H9 (cell line): ENCODE measurements around the gene SPATS1. TPM values are rescaled to one million over a fixed set of nuclear protein-coding genes. Genes with fewer than 3 reads are reported as not detected.

Experiments used
- DNase-seq: peaks from one replicate; pipeline ENCODE4 v3.0.0-alpha.2; 2017
- H2AFZ ChIP-seq: one replicate; pipeline ENCODE4 v1.6.1; 2013; ENCODE audit warnings: mild to moderate bottlenecking, low read length, control low read depth, moderate library complexity
- H2AK5ac ChIP-seq: 2 replicates; pipeline ENCODE4 v1.6.1; 2013; ENCODE audit warnings: low read length, control low read depth, mixed read lengths; ENCODE audit not compliant: insufficient read length
- H2BK120ac ChIP-seq: one replicate; pipeline ENCODE4 v1.6.1; 2013; ENCODE audit warnings: low read depth, mild to moderate bottlenecking, low read length, control low read depth, inconsistent platforms; ENCODE audit not compliant: poor library complexity, severe bottlenecking
- H2BK12ac ChIP-seq: 2 replicates; pipeline ENCODE4 v1.6.1; 2013; ENCODE audit warnings: low read length, control low read depth, mixed read lengths, low read depth; ENCODE audit not compliant: insufficient read length
- H2BK15ac ChIP-seq: 2 replicates; pipeline ENCODE4 v1.6.1; 2013; ENCODE audit warnings: low read depth, low read length, control low read depth
- H2BK20ac ChIP-seq: one replicate; pipeline ENCODE4 v1.6.1; 2013; ENCODE audit warnings: low read depth, mild to moderate bottlenecking, low read length, control low read depth, inconsistent platforms; ENCODE audit not compliant: poor library complexity, severe bottlenecking
- H2BK5ac ChIP-seq: 2 replicates; pipeline ENCODE4 v1.6.1; 2013; ENCODE audit warnings: low read length, control low read depth, mixed read lengths; ENCODE audit not compliant: insufficient read length
- H3K14ac ChIP-seq: 2 replicates; pipeline ENCODE4 v1.6.1; 2013; ENCODE audit warnings: low read length, control low read depth; ENCODE audit not compliant: insufficient read depth
- H3K18ac ChIP-seq: 2 replicates; pipeline ENCODE4 v1.6.1; 2013; ENCODE audit warnings: low read depth, mild to moderate bottlenecking, mixed read lengths, low read length, control low read depth; ENCODE audit not compliant: insufficient read length
- H3K23ac ChIP-seq: 2 replicates; pipeline ENCODE4 v1.6.1; 2013; ENCODE audit warnings: low read length, control low read depth, mixed read lengths, low read depth; ENCODE audit not compliant: insufficient read length
- H3K23me2 ChIP-seq: 2 replicates; pipeline ENCODE4 v1.6.1; 2013; ENCODE audit warnings: low read depth, mild to moderate bottlenecking, mixed read lengths, low read length, control low read depth; ENCODE audit not compliant: insufficient read length, poor library complexity, severe bottlenecking
- H3K27ac ChIP-seq: 2 replicates; pipeline ENCODE4 v1.5.1; 2013; ENCODE audit warnings: low read length, control low read depth, mixed read lengths, low read depth; ENCODE audit not compliant: insufficient read length
- H3K27me3 ChIP-seq: 2 replicates; pipeline ENCODE4 v1.6.1; 2013; ENCODE audit warnings: low read length, control low read depth, inconsistent platforms; ENCODE audit not compliant: insufficient read depth
- H3K4ac ChIP-seq: 2 replicates; pipeline ENCODE4 v1.6.1; 2013; ENCODE audit warnings: low read depth, mild to moderate bottlenecking, control low read depth, inconsistent platforms, low read length, moderate library complexity
- H3K4me1 ChIP-seq: 2 replicates; pipeline ENCODE4 v1.6.1; 2013; ENCODE audit warnings: low read length, control low read depth, inconsistent platforms; ENCODE audit not compliant: insufficient read depth
- H3K4me2 ChIP-seq: 2 replicates; pipeline ENCODE4 v1.6.1; 2013; ENCODE audit warnings: low read length, control low read depth, mixed read lengths; ENCODE audit not compliant: insufficient read length, insufficient read depth
- H3K56ac ChIP-seq: 2 replicates; pipeline ENCODE4 v1.6.1; 2013; ENCODE audit warnings: low read depth, mild to moderate bottlenecking, mixed read lengths, low read length, control low read depth; ENCODE audit not compliant: insufficient read length
- H3K79me1 ChIP-seq: 2 replicates; pipeline ENCODE4 v1.6.1; 2013; ENCODE audit warnings: low read depth, mild to moderate bottlenecking, moderate library complexity, low read length, control low read depth, inconsistent platforms; ENCODE audit not compliant: insufficient read depth, poor library complexity, severe bottlenecking
- H3K79me2 ChIP-seq: 2 replicates; pipeline ENCODE4 v1.6.1; 2013; ENCODE audit warnings: low read length, control low read depth, inconsistent platforms; ENCODE audit not compliant: insufficient read depth
- H3K9ac ChIP-seq: 2 replicates; pipeline ENCODE4 v1.6.1; 2013; ENCODE audit warnings: low read length, control low read depth, mixed read lengths; ENCODE audit not compliant: insufficient read length; ENCODE audit errors: extremely low read depth
- H3K9me3 ChIP-seq: one replicate; pipeline ENCODE4 v1.6.1; 2013; ENCODE audit warnings: low read depth, low read length, inconsistent platforms; ENCODE audit not compliant: control insufficient read depth
- H3T11ph ChIP-seq: one replicate; pipeline ENCODE4 v1.6.1; 2013; ENCODE audit warnings: mild to moderate bottlenecking, low read length, control low read depth, inconsistent platforms
- H4K20me1 ChIP-seq: one replicate; pipeline ENCODE4 v1.6.1; 2013; ENCODE audit not compliant: control insufficient read depth, insufficient read length, insufficient read depth
- H4K5ac ChIP-seq: 2 replicates; pipeline ENCODE4 v1.6.1; 2013; ENCODE audit warnings: low read depth, mild to moderate bottlenecking, mixed read lengths, low read length, control low read depth; ENCODE audit not compliant: insufficient read length
- H4K8ac ChIP-seq: replicated peaks from 2 replicates; pipeline ENCODE4 v1.6.1; 2013; ENCODE audit warnings: low read length, control low read depth, mixed read lengths, low read depth; ENCODE audit not compliant: insufficient read length
- H4K91ac ChIP-seq: 2 replicates; pipeline ENCODE4 v1.6.1; 2013; ENCODE audit warnings: low read depth, mild to moderate bottlenecking, moderate library complexity, mixed read lengths, low read length, control low read depth; ENCODE audit not compliant: insufficient read length
- H3K27ac Mint-ChIP-seq, 3 experiments: 2 replicates in 2 of 3; 3 replicates in 1 of 3; pipeline ENCODE4 v1.8.0; 2020 to 2021; ENCODE audit warnings: mixed read lengths in 3 of 3, mild to moderate bottlenecking in 1 of 3, moderate library complexity in 1 of 3
- H3K27me3 Mint-ChIP-seq: 2 replicates; pipeline ENCODE4 v1.8.0; 2021; ENCODE audit warnings: low read depth, mild to moderate bottlenecking, moderate library complexity, mixed read lengths
- H3K36me3 Mint-ChIP-seq, 3 experiments: 2 replicates in 2 of 3; 3 replicates in 1 of 3; pipeline ENCODE4 v1.8.0; 2020 to 2021; ENCODE audit warnings: low read depth in 3 of 3, mixed read lengths in 3 of 3; ENCODE audit not compliant: insufficient read depth in 1 of 3
- H3K4me1 Mint-ChIP-seq, 2 experiments: 2 replicates each; pipeline ENCODE4 v1.8.0; 2020; ENCODE audit warnings: mixed read lengths in 2 of 2
- H3K4me3 Mint-ChIP-seq, 2 experiments: 2 replicates in 1 of 2; 3 replicates in 1 of 2; pipeline ENCODE4 v1.8.0; 2020 to 2021; ENCODE audit warnings: mild to moderate bottlenecking in 2 of 2, mixed read lengths in 2 of 2, moderate library complexity in 1 of 2
- H3K9me3 Mint-ChIP-seq, 2 experiments: 2 replicates in 1 of 2; 3 replicates in 1 of 2; pipeline ENCODE4 v1.8.0; 2020; ENCODE audit warnings: mild to moderate bottlenecking in 2 of 2, mixed read lengths in 2 of 2, moderate library complexity in 1 of 2
- CTCF ChIP-seq: fragments of 200-600 bp; sonication (generic); conservative IDR thresholded peaks from 3 replicates; pipeline ENCODE4 v1.8.0; 2021; ENCODE audit warnings: antibody characterized with exemption, mild to moderate bottlenecking
- WGBS: extraction: QIAGEN DNeasy Blood & Tissue Kit; methylation state at CpG from one replicate; pipeline ENCODE4 v1.1.7; 2013; ENCODE audit warnings: missing lambda C conversion rate, low lambda C conversion rate, mixed read lengths; ENCODE audit not compliant: insufficient read length; ENCODE audit errors: extremely low coverage; 5-methylcytosine and 5-hydroxymethylcytosine counted together
- total RNA-seq: library from RNA; stranded (reverse); gene quantifications from 2 replicates; pipeline ENCODE4 v1.2.1, GENCODE V29; 2021

The SPATS1 gene
- total RNA-seq, 1 experiment from 2014 or later, result not detected

DNA sequence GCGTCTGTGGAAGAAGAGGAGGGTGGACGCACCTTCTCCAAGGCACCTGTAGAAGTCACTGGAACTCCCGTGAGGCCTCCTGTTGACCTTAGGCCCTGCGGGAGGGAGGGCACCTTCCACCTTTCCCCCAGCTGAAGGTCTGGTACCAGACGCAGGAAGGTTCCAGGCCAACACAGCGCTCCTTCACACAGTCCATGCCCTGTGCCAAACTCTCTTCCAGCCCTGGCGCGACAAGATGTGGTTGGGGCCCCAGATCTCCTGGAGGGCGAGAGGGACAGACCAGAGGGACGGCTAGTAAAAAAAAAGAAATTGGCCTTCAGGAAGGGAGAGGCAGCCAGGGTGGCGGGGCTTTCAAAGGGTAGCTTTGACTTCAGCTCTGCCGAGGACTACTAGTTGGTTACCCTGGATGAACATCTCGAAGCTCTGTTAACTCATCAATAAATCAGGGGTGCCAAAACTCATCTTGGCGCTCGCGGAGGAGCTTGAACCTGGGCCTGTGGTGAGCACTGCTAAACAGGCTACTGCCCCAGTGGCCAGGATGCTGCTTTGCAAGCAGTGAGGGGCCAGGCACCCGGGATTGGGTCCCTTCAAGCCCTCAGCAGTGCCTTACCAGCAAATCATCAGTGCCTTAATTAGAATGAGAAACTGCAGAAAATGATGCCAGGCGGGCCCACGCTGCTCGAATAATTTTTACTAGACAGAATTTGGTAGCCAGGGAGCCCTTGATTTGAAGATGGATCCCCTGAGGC, 44.2 kb upstream of the SPATS1 start:
- no peaks in the 10 kb centered on the region for H4K20me1 ChIP-seq
- Mint-ChIP-seq H3K36me3 (peaks cover 23 to 41% (median 34%) of the 10 kb centered on the region in 3 experiments; a peak in 6 of 7 replicates), H3K27me3 (peaks cover 40% of the 10 kb centered on the region)

More for the DNA sequence above, 44.2 kb upstream of the SPATS1 start:
- H3T11ph ChIP-seq, result no peak overlapping the region
- WGBS, result no CpG with 5 or more reads among the region's 20 CpGs
- H3K23ac ChIP-seq, result no peak overlapping the region
- H3K27me3 ChIP-seq, result no peaks in the 10 kb centered on the region; the same call in 1 of the 2 replicates
- peak; percentile 41; the same call in 2 of the 3 replicates for TF ChIP-seq CTCF
- no peak overlapping the region for H2BK20ac ChIP-seq
- no peak overlapping the region for H4K91ac ChIP-seq
- no peak overlapping the region for H2BK15ac ChIP-seq
- H4K8ac ChIP-seq, result no peak overlapping the region
- no peak overlapping the region for H2BK120ac ChIP-seq
- no peak overlapping the region for H2AK5ac ChIP-seq
- no peak overlapping the region for H3K27ac Mint-ChIP-seq
- H3K4me3 Mint-ChIP-seq, result peak overlapping the region; percentile 63 to 83
- H3K18ac ChIP-seq, result no peak overlapping the region
- H3K9me3 ChIP-seq, result no peaks in the 10 kb centered on the region
- no peaks in the 10 kb centered on the region for H3K79me1 ChIP-seq
- no peak overlapping the region for H3K27ac ChIP-seq
- DNase-seq, result peak; percentile 54
- H3K4ac ChIP-seq, result no peak overlapping the region
- H3K79me2 ChIP-seq, result no peaks in the 10 kb centered on the region
- H3K14ac ChIP-seq, result no peak overlapping the region
- no peak overlapping the region for H2BK12ac ChIP-seq
- no peak overlapping the region for H2AFZ ChIP-seq
- H3K4me1 Mint-ChIP-seq, result peaks cover 13 to 14% of the 10 kb centered on the region in 2 experiments
- H3K23me2 ChIP-seq, result peaks cover 10% of the 10 kb centered on the region
- H3K4me1 ChIP-seq, result no peaks in the 10 kb centered on the region
- no peak overlapping the region for H4K5ac ChIP-seq
- H2BK5ac ChIP-seq, result no peak overlapping the region
- H3K56ac ChIP-seq, result no peak overlapping the region
- H3K9ac ChIP-seq, result no peak overlapping the region
- H3K4me2 ChIP-seq, result peak overlapping the region; percentile 89
- no peaks in the 10 kb centered on the region for H3K9me3 Mint-ChIP-seq
